ENCODE data around the gene SND1.

The SND1 gene

DNA sequence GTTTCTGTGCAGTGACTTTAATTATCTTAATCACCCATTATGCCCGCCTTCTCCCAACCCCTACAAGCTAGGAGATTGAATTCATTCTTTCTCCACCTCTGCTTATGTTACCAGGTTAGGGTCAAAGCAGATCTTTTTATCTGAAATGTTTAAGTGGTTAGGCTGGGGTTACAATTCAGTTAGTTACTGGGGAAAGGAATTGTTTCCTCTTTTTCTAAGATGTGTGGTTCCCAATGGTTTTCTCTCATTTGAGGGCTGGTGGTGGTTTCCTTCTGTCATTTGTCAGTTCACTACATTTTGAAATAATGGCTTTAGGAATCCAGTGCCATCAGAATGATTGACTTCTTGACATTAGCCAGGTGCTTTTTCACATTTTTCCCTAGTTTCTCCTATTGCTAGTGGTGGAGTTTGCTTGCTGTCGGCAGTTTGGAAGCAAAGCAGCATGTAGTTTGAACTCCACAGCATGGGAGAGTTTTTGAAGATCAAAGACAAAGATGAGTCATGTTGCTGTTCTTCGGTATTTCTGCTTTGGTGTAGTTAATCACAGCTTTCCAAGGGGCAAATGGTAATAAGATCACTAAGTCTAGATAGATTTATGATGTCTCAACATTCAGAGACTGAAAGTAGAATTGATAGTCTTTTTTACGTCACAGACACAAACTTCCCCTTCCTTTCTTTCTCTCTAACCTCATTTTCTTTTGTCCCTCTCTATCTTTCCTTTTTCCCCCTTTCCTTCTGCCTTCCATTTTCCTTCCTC, 168.2 kb downstream of the SND1 start:
- H3K79me2 ChIP-seq (ENCODE audit: control insufficient read depth, low read length), result peaks cover 46% of the 10 kb centered on the region
- H3K9me3 ChIP-seq (ENCODE audit: control insufficient read depth, insufficient read depth, low read length), result no peaks in the 10 kb centered on the region
- H3K4me1 ChIP-seq (ENCODE audit: control insufficient read depth, low read length), result peaks cover 14% of the 10 kb centered on the region
- no peaks in the 10 kb centered on the region for H3K9me2 ChIP-seq (replicated peaks; ENCODE audit: control insufficient read depth, low read length)
- no peaks in the 10 kb centered on the region for H3F3A ChIP-seq (ENCODE audit: control insufficient read depth, insufficient read depth)
- peaks cover 6% of the 10 kb centered on the region for H4K20me1 ChIP-seq (ENCODE audit: control insufficient read depth, insufficient read depth, low read depth, low read length)
- H3K27me3 ChIP-seq (ENCODE audit: control insufficient read depth, low read length), result no peaks in the 10 kb centered on the region
- no peak for TF ChIP-seq EZH2phosphoT487 (IDR thresholded peaks at IDR 0.05; ENCODE audit: borderline replicate concordance, low read length)
- TF ChIP-seq, protein P1, sequence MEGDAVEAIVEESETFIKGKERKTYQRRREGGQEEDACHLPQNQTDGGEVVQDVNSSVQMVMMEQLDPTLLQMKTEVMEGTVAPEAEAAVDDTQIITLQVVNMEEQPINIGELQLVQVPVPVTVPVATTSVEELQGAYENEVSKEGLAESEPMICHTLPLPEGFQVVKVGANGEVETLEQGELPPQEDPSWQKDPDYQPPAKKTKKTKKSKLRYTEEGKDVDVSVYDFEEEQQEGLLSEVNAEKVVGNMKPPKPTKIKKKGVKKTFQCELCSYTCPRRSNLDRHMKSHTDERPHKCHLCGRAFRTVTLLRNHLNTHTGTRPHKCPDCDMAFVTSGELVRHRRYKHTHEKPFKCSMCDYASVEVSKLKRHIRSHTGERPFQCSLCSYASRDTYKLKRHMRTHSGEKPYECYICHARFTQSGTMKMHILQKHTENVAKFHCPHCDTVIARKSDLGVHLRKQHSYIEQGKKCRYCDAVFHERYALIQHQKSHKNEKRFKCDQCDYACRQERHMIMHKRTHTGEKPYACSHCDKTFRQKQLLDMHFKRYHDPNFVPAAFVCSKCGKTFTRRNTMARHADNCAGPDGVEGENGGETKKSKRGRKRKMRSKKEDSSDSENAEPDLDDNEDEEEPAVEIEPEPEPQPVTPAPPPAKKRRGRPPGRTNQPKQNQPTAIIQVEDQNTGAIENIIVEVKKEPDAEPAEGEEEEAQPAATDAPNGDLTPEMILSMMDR (IDR thresholded peaks at IDR 0.05; ENCODE audit: low read depth, low read length, poor library complexity, severe bottlenecking), result no peak
- peaks cover 21% of the 10 kb centered on the region for H3K36me3 ChIP-seq (ENCODE audit: control insufficient read depth, low read length)
- no peak overlapping the region for H3K4me2 ChIP-seq (ENCODE audit: low read length)
- H3K27ac ChIP-seq (ENCODE audit: low read depth, low read length), result no peak overlapping the region
- no peak overlapping the region for H3K4me3 ChIP-seq (ENCODE audit: low read length)

DNA sequence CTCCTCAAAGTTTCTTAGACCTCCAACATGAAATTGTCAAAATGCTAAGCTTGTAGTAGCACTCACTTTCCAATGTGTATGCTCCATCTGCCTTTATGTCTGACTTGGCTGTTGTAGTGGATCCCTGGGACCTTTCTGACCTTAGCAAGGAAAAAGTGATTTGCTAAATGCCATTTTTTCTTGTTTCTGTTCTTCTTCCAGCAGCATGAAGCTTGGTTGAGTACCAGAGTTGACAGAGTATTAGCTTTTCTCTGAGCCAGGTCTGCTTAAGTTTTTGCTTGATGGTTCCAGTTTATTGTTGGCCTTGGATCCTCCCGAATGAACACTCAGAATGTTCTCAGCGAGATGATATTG, 168.7 kb downstream of the SND1 start:
- no peak overlapping the region for H3K4me3 ChIP-seq (ENCODE audit: low read length)
- peaks cover 5% of the 10 kb centered on the region for H4K20me1 ChIP-seq (ENCODE audit: control insufficient read depth, insufficient read depth, low read depth, low read length)
- peaks cover 44% of the 10 kb centered on the region for H3K79me2 ChIP-seq (ENCODE audit: control insufficient read depth, low read length)
- peaks cover 20% of the 10 kb centered on the region for H3K36me3 ChIP-seq (ENCODE audit: control insufficient read depth, low read length)
- no peaks in the 10 kb centered on the region for H3F3A ChIP-seq (ENCODE audit: control insufficient read depth, insufficient read depth)
- H3K4me1 ChIP-seq (ENCODE audit: control insufficient read depth, low read length), result peaks cover 14% of the 10 kb centered on the region
- no peak for TF ChIP-seq EZH2phosphoT487 (IDR thresholded peaks at IDR 0.05; ENCODE audit: borderline replicate concordance, low read length)
- TF ChIP-seq, protein P1 (IDR thresholded peaks at IDR 0.05; ENCODE audit: low read depth, low read length, poor library complexity, severe bottlenecking), result no peak
- H3K9me3 ChIP-seq (ENCODE audit: control insufficient read depth, insufficient read depth, low read length), result no peaks in the 10 kb centered on the region
- no peaks in the 10 kb centered on the region for H3K27me3 ChIP-seq (ENCODE audit: control insufficient read depth, low read length)
- no peaks in the 10 kb centered on the region for H3K9me2 ChIP-seq (replicated peaks; ENCODE audit: control insufficient read depth, low read length)
- no peak overlapping the region for H3K4me2 ChIP-seq (ENCODE audit: low read length)
- no peak overlapping the region for H3K27ac ChIP-seq (ENCODE audit: low read depth, low read length)

DNA sequence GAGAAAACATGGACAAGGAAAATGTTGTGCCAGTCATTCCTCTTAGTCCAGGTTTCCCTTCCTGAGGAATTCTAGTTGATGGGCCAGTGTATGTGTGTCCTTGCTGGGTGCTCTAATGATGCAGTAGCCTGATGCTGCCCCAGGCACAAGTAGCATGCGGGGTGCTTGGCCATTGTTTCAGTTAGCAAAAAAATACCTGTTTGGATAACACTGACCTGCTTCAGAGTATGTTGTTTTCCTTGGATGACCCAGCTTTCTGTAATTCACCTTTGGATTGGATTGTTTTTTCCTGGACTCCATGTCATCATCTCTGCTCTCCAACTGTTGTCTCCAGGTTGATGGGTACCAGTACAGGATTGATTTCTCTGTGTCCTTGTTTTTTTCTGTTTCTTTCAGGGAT, 169.2 kb downstream of the SND1 start:
- peaks cover 14% of the 10 kb centered on the region for H3K4me1 ChIP-seq (ENCODE audit: control insufficient read depth, low read length)
- H3K4me2 ChIP-seq (ENCODE audit: low read length), result no peak overlapping the region
- no peak overlapping the region for H3K4me3 ChIP-seq (ENCODE audit: low read length)
- H3K79me2 ChIP-seq (ENCODE audit: control insufficient read depth, low read length), result peaks cover 39% of the 10 kb centered on the region
- no peaks in the 10 kb centered on the region for H3K9me2 ChIP-seq (replicated peaks; ENCODE audit: control insufficient read depth, low read length)
- no peaks in the 10 kb centered on the region for H3K9me3 ChIP-seq (ENCODE audit: control insufficient read depth, insufficient read depth, low read length)
- H3K27ac ChIP-seq (ENCODE audit: low read depth, low read length), result no peak overlapping the region
- peaks cover 16% of the 10 kb centered on the region for H3K36me3 ChIP-seq (ENCODE audit: control insufficient read depth, low read length)
- TF ChIP-seq, protein P1 (IDR thresholded peaks at IDR 0.05; ENCODE audit: low read depth, low read length, poor library complexity, severe bottlenecking), result no peak
- TF ChIP-seq EZH2phosphoT487 (IDR thresholded peaks at IDR 0.05; ENCODE audit: borderline replicate concordance, low read length), result no peak
- peaks cover 2% of the 10 kb centered on the region for H4K20me1 ChIP-seq (ENCODE audit: control insufficient read depth, insufficient read depth, low read depth, low read length)
- H3K27me3 ChIP-seq (ENCODE audit: control insufficient read depth, low read length), result no peaks in the 10 kb centered on the region
- H3F3A ChIP-seq (ENCODE audit: control insufficient read depth, insufficient read depth), result no peaks in the 10 kb centered on the region
